SK-N-MC (cell line): Measurements from ENCODE around the gene PAN2.

Source experiments
- EZH2 ChIP-seq: fragments of 200-600 bp; sonication (generic); IDR thresholded peaks from one replicate; pipeline ENCODE4 v1.6.1; 2017; ENCODE audit warnings: antibody characterized with exemption
- POLR2AphosphoS5 ChIP-seq: IDR thresholded peaks from 2 replicates; pipeline ENCODE4 v1.6.1; 2012; ENCODE audit warnings: mild to moderate bottlenecking, low read depth, low read length, borderline replicate concordance

DNA sequence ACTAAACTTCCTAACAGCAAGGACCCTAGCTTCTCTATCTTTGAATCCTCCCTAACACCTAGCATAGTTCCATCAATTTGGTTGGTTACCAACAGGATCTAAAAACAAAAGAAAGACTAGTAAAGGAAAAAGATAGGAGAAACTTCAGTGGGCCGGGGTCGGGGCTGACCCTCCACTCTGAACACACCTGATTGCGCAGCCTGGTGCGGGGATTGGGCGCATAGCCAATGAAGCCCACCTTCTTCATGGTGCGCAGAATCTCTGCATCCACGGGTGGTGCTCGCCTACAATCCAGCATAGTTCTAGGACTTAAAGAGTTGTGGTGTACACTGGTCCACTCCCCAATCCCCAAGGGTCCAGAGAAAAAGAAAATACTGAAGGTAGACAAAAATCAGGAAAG lies 7.7 kb downstream of the PAN2 start:
- no peak for TF ChIP-seq POLR2AphosphoS5
- TF ChIP-seq EZH2, result no peak
